ENCODE data around the gene TAF4.

- TF ChIP-seq, protein P1, sequence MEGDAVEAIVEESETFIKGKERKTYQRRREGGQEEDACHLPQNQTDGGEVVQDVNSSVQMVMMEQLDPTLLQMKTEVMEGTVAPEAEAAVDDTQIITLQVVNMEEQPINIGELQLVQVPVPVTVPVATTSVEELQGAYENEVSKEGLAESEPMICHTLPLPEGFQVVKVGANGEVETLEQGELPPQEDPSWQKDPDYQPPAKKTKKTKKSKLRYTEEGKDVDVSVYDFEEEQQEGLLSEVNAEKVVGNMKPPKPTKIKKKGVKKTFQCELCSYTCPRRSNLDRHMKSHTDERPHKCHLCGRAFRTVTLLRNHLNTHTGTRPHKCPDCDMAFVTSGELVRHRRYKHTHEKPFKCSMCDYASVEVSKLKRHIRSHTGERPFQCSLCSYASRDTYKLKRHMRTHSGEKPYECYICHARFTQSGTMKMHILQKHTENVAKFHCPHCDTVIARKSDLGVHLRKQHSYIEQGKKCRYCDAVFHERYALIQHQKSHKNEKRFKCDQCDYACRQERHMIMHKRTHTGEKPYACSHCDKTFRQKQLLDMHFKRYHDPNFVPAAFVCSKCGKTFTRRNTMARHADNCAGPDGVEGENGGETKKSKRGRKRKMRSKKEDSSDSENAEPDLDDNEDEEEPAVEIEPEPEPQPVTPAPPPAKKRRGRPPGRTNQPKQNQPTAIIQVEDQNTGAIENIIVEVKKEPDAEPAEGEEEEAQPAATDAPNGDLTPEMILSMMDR (IDR thresholded peaks at IDR 0.05): no peak
- no peak for TF ChIP-seq POLR2A (IDR thresholded peaks at IDR 0.05)
These were observed 6.7 kb downstream of the TAF4 start for GRCh38 chr20:62058941-62059340.

Measured in vagina (tissue), 2 donors.